H1 (cell line): ENCODE data around the gene FHOD1. TPM values are rescaled to one million over a fixed set of nuclear protein-coding genes. Genes with fewer than 3 reads are reported as not detected.

Source experiments
- ASH2L ChIP-seq: fragments of 200-600, 300-600 bp; sonication (generic); IDR thresholded peaks from one replicate; pipeline ENCODE4 v1.7.1; 2017; ENCODE audit warnings: low read length
- CHD7 ChIP-seq: fragments of 300-600 bp; sonication (generic); IDR thresholded peaks from 2 replicates; pipeline ENCODE4 v1.7.1; 2012; ENCODE audit warnings: low read length, moderate library complexity, mild to moderate bottlenecking, inconsistent platforms; ENCODE audit not compliant: insufficient replicate concordance
- YY1 ChIP-seq: IDR thresholded peaks from 2 replicates; pipeline ENCODE4 v1.6.1; 2011; ENCODE audit warnings: low read depth, mild to moderate bottlenecking, low read length
- polyA plus RNA-seq, 7 experiments: library from polyadenylated mRNA; depleted of rRNA in 3 of 7; stranded (reverse) in 5 of 7; unstranded in 2 of 7; fragments of >200 nt in 5 of 7; fragments of 200-250 nt in 2 of 7; gene quantifications; 1 replicate in 5 of 7; 2 replicates in 1 of 7; 4 replicates in 1 of 7; pipeline versions ENCODE4 v1.2.1 to v1.2.3, GENCODE V29; 2011 to 2013; ENCODE audit warnings: missing spikeins in 2 of 7, mixed read lengths in 2 of 7
- total RNA-seq: library from RNA; stranded (reverse); fragmentation: NEBNext Ultra II Directional; extraction: Animal tissue kit (Norgen Biotek cat#: 25700); gene quantifications from 2 replicates; pipeline ENCODE4 v1.2.1, GENCODE V29; 2021

The FHOD1 gene
- total and polyA plus RNA-seq, 2 of the 8 experiments (the other 6 are each of a cell fraction or from before 2014, with no cell fraction given), result 31.3 to 60.7 TPM

GRCh38 chr16:67296420-67296819 lies 49.1 kb upstream of the FHOD1 start (continued):
- TF ChIP-seq CHD7 (no peak), YY1 (no peak), ASH2L (no peak)
